Inferior parietal cortex (tissue), 1 donor: Measurements from ENCODE around the gene IFITM10.

Source experiments
- DNase-seq: peaks from one replicate; pipeline ENCODE4 v3.0.0-alpha.2; 2016; ENCODE audit errors: extremely low spot score

The IFITM10 gene

GRCh38 chr11:1740786-1741530 is 9.4 kb downstream of the IFITM10 start:
- DNase-seq: no peak

GRCh38 chr11:1739576-1739975 is 10.8 kb downstream of the IFITM10 start:
- DNase-seq: no peak

GRCh38 chr11:1738380-1738779 is 12.0 kb downstream of the IFITM10 start:
- no peak for DNase-seq

- DNase-seq: no peak
Measured at GRCh38 chr11:1737080-1737757, 13.2 kb downstream of the IFITM10 start.

- no peak for DNase-seq
Measured at GRCh38 chr11:1736447-1736992, 13.9 kb downstream of the IFITM10 start.

GRCh38 chr11:1735271-1735670 is 15.1 kb downstream of the IFITM10 start:
- DNase-seq: no peak

- no peak for DNase-seq
Measured at GRCh38 chr11:1734641-1735081, 15.7 kb downstream of the IFITM10 start.

- no peak for DNase-seq
Measured at GRCh38 chr11:1733716-1734640, 16.4 kb downstream of the IFITM10 start.

GRCh38 chr11:1733009-1733715 is 17.2 kb downstream of the IFITM10 start:
- no peak for DNase-seq

- DNase-seq: no peak
Measured at GRCh38 chr11:1732418-1733008, 17.9 kb downstream of the IFITM10 start.

GRCh38 chr11:1731451-1732059 is 18.8 kb downstream of the IFITM10 start:
- no peak for DNase-seq

- no peak for DNase-seq
Measured at GRCh38 chr11:1730059-1730629, 20.3 kb downstream of the IFITM10 start.

GRCh38 chr11:1729692-1730011 is 20.7 kb downstream of the IFITM10 start:
- no peak for DNase-seq

GRCh38 chr11:1728931-1729691 is 21.3 kb downstream of the IFITM10 start:
- no peak for DNase-seq

GRCh38 chr11:1728301-1728700 is 22.1 kb downstream of the IFITM10 start:
- DNase-seq: no peak

GRCh38 chr11:1727861-1728260 is 22.5 kb downstream of the IFITM10 start:
- no peak for DNase-seq

- DNase-seq: no peak
Measured at GRCh38 chr11:1727096-1727690, 23.2 kb downstream of the IFITM10 start.

- no peak for DNase-seq
Measured at GRCh38 chr11:1719781-1720180, 30.6 kb downstream of the IFITM10 start.

GRCh38 chr11:1718326-1718725 is 32.1 kb downstream of the IFITM10 start:
- DNase-seq: no peak
